C4-2B (cell line): ENCODE results near the gene PFKFB3.

Experiments used
- CTCF ChIP-seq: fragments of 450-650 bp; conservative IDR thresholded peaks from 2 replicates; pipeline ENCODE4 v1.5.1; 2017; ENCODE audit warnings: mild to moderate bottlenecking
- ZFX ChIP-seq: fragments of 450-650 bp; IDR thresholded peaks from 2 replicates; pipeline ENCODE4 v1.6.1; 2017

GRCh38 chr10:6202684-6203330 is at the start of gene PFKFB3:
- peak; percentile 95 for TF ChIP-seq CTCF
- TF ChIP-seq ZFX, result no peak
